ENCODE measurements around the gene EEF1AKMT1.

Gene EEF1AKMT1

GRCh38 chr13:20787180-20787579 lies 13.4 kb upstream of the EEF1AKMT1 start:
- Histone ChIP-seq H3K27me3 (no peaks in the 10 kb centered on the region), H4K20me1 (no peaks in the 10 kb centered on the region), H3K9ac (no peak overlapping the region), H3K27ac (peak overlapping the region in 1 of 11 experiments; percentile 17; a peak in 1 of 22 replicates), H3K36me3 (peaks cover 47 to 95% (median 83%) of the 10 kb centered on the region in 11 experiments), H3K4me3 (no peak overlapping the region), H3K4me2 (peak overlapping the region in 8 of 11 experiments; percentile 11 to 65 (median 45); a peak in 12 of 22 replicates), H3K4me1 (peaks cover 0 to 39% (median 18%) of the 10 kb centered on the region in 10 experiments; a peak in 14 of 20 replicates), H3K9me3 (replicated peaks in 1 of 11) (no peaks in the 10 kb centered on the region)
- TF ChIP-seq Cebpa-rat (IDR thresholded peaks at IDR 0.05), result no peak

GRCh38 chr13:20782116-20782708 lies 8.5 kb upstream of the EEF1AKMT1 start:
- Histone ChIP-seq H4K20me1 (no peaks in the 10 kb centered on the region), H3K4me2 (no peak overlapping the region), H3K27ac (no peak overlapping the region), H3K4me1 (peaks cover 0 to 14% (median 8%) of the 10 kb centered on the region in 10 experiments; a peak in 14 of 20 replicates), H3K9me3 (replicated peaks in 1 of 11) (no peaks in the 10 kb centered on the region), H3K36me3 (peaks cover 35 to 91% (median 67%) of the 10 kb centered on the region in 11 experiments), H3K4me3 (no peak overlapping the region), H3K27me3 (no peaks in the 10 kb centered on the region), H3K9ac (no peak overlapping the region)
- no peak for TF ChIP-seq Cebpa-rat (IDR thresholded peaks at IDR 0.05)

GRCh38 chr13:20780317-20780716 lies 6.6 kb upstream of the EEF1AKMT1 start:
- no peak overlapping the region for H3K4me3 ChIP-seq
- no peaks in the 10 kb centered on the region for H4K20me1 ChIP-seq
- H3K4me1 ChIP-seq, result no peaks in the 10 kb centered on the region
- TF ChIP-seq Cebpa-rat (IDR thresholded peaks at IDR 0.05), result no peak
- H3K36me3 ChIP-seq, result peaks cover 33 to 80% (median 62%) of the 10 kb centered on the region in 11 experiments
- H3K27me3 ChIP-seq, result no peaks in the 10 kb centered on the region
- no peak overlapping the region for H3K4me2 ChIP-seq
- H3K27ac ChIP-seq, result no peak overlapping the region
- no peaks in the 10 kb centered on the region for H3K9me3 ChIP-seq (replicated peaks in 1 of 11)
- no peak overlapping the region for H3K9ac ChIP-seq

- H3K4me2 ChIP-seq, result no peak overlapping the region
- no peaks in the 10 kb centered on the region for H3K9me3 ChIP-seq (replicated peaks in 1 of 11)
- H3K4me1 ChIP-seq, result no peaks in the 10 kb centered on the region
- H3K27ac ChIP-seq, result no peak overlapping the region
- H3K4me3 ChIP-seq, result no peak overlapping the region
- no peak for TF ChIP-seq Cebpa-rat (IDR thresholded peaks at IDR 0.05)
- no peaks in the 10 kb centered on the region for H3K27me3 ChIP-seq
- H4K20me1 ChIP-seq, result no peaks in the 10 kb centered on the region
- H3K9ac ChIP-seq, result no peak overlapping the region
- H3K36me3 ChIP-seq, result peaks cover 24 to 71% (median 53%) of the 10 kb centered on the region in 11 experiments
These were observed 5.6 kb upstream of the EEF1AKMT1 start for GRCh38 chr13:20779405-20779804.

GRCh38 chr13:20778311-20778710 lies 4.5 kb upstream of the EEF1AKMT1 start:
- peaks cover 13 to 60% (median 42%) of the 10 kb centered on the region in 11 experiments for H3K36me3 ChIP-seq
- no peak overlapping the region for H3K4me3 ChIP-seq
- no peak overlapping the region for H3K27ac ChIP-seq
- H3K9me3 ChIP-seq (replicated peaks in 1 of 11), result no peaks in the 10 kb centered on the region
- TF ChIP-seq Cebpa-rat (IDR thresholded peaks at IDR 0.05), result no peak
- H3K27me3 ChIP-seq, result no peaks in the 10 kb centered on the region
- H3K4me2 ChIP-seq, result no peak overlapping the region
- H4K20me1 ChIP-seq, result no peaks in the 10 kb centered on the region
- H3K9ac ChIP-seq, result no peak overlapping the region
- H3K4me1 ChIP-seq, result peaks cover 0 to 5% (median 0%) of the 10 kb centered on the region in 10 experiments; a peak in 2 of 20 replicates

- H3K9me3 ChIP-seq (replicated peaks in 1 of 11), result peaks cover 0 to 8% (median 1%) of the 10 kb centered on the region in 11 experiments; a peak in 11 of 22 replicates
- no peaks in the 10 kb centered on the region for H4K20me1 ChIP-seq
- no peak overlapping the region for H3K9ac ChIP-seq
- TF ChIP-seq Cebpa-rat (IDR thresholded peaks at IDR 0.05), result no peak
- H3K27ac ChIP-seq, result no peak overlapping the region
- no peak overlapping the region for H3K4me3 ChIP-seq
- H3K4me2 ChIP-seq, result no peak overlapping the region
- H3K36me3 ChIP-seq, result peaks cover 0 to 48% (median 28%) of the 10 kb centered on the region in 11 experiments; a peak in 19 of 22 replicates
- H3K4me1 ChIP-seq, result peaks cover 8 to 14% (median 10%) of the 10 kb centered on the region in 10 experiments; a peak in 19 of 20 replicates
- H3K27me3 ChIP-seq, result no peaks in the 10 kb centered on the region
These were observed 3.0 kb upstream of the EEF1AKMT1 start for GRCh38 chr13:20776751-20777150.

GRCh38 chr13:20775961-20776360 lies 2.2 kb upstream of the EEF1AKMT1 start:
- peaks cover 8 to 14% (median 10%) of the 10 kb centered on the region in 10 experiments; a peak in 19 of 20 replicates for H3K4me1 ChIP-seq
- H4K20me1 ChIP-seq, result no peaks in the 10 kb centered on the region
- H3K27ac ChIP-seq, result no peak overlapping the region
- no peak overlapping the region for H3K4me3 ChIP-seq
- no peak for TF ChIP-seq Cebpa-rat (IDR thresholded peaks at IDR 0.05)
- no peak overlapping the region for H3K4me2 ChIP-seq
- H3K9ac ChIP-seq, result no peak overlapping the region
- H3K9me3 ChIP-seq (replicated peaks in 1 of 11), result peaks cover 1 to 16% (median 9%) of the 10 kb centered on the region in 11 experiments; a peak in 19 of 22 replicates
- H3K27me3 ChIP-seq, result no peaks in the 10 kb centered on the region
- peaks cover 3 to 48% (median 28%) of the 10 kb centered on the region in 11 experiments; a peak in 20 of 22 replicates for H3K36me3 ChIP-seq

GRCh38 chr13:20774746-20775145 lies 985 bp upstream of the EEF1AKMT1 start:
- no peak for TF ChIP-seq Cebpa-rat (IDR thresholded peaks at IDR 0.05)
- Histone ChIP-seq H3K9ac (no peak overlapping the region), H4K20me1 (no peaks in the 10 kb centered on the region), H3K4me1 (peaks cover 8 to 14% (median 10%) of the 10 kb centered on the region in 10 experiments; a peak in 19 of 20 replicates), H3K36me3 (peaks cover 13 to 50% (median 36%) of the 10 kb centered on the region in 11 experiments; a peak in 21 of 22 replicates), H3K4me3 (no peak overlapping the region), H3K27me3 (no peaks in the 10 kb centered on the region), H3K27ac (peak overlapping the region in 2 of 11 experiments; percentile 92; a peak in 1 of 22 replicates), H3K4me2 (no peak overlapping the region), H3K9me3 (replicated peaks in 1 of 11) (peaks cover 13 to 28% (median 21%) of the 10 kb centered on the region in 11 experiments; a peak in 21 of 22 replicates)

- peak overlapping the region; percentile 87 to 99 (median 96); a peak in 21 of 22 replicates for H3K27ac ChIP-seq
- peak overlapping the region; percentile 61 to 81 (median 68) for H3K4me3 ChIP-seq
- peaks cover 29 to 58% (median 46%) of the 10 kb centered on the region in 11 experiments for H3K36me3 ChIP-seq
- peaks cover 8 to 20% (median 10%) of the 10 kb centered on the region in 10 experiments; a peak in 19 of 20 replicates for H3K4me1 ChIP-seq
- H3K9ac ChIP-seq, result peak overlapping the region; percentile 87 to 97 (median 93)
- no peak for TF ChIP-seq Cebpa-rat (IDR thresholded peaks at IDR 0.05)
- no peaks in the 10 kb centered on the region for H4K20me1 ChIP-seq
- H3K9me3 ChIP-seq (replicated peaks in 1 of 11), result peaks cover 35 to 48% (median 43%) of the 10 kb centered on the region in 11 experiments
- H3K4me2 ChIP-seq, result peak overlapping the region; percentile 74 to 95 (median 86)
- no peaks in the 10 kb centered on the region for H3K27me3 ChIP-seq
These were observed 1.2 kb downstream of the EEF1AKMT1 start for GRCh38 chr13:20772401-20773131.
